ENCODE measurements around the gene GSTA3.

DNA sequence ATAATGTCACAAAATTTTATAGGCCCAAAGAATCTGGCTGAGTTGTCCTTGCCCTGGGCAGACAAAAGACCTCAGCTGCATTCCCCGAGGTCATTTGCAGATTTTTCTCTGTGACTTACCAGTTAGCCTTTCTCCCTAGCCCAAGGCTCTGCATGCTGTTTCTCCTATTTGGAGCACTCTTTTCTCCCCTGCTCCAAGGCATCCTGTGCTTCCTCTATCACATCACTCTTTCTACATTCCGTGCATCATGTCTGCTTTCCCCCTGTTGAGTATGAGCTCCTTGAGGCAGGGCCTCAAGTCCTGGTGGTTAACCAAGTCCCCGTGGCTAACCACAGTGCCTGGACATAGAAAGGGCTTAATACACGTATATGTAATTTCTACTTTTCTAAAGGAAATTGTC lies 593 bp upstream of the GSTA3 start:
- TF ChIP-seq, protein P1, sequence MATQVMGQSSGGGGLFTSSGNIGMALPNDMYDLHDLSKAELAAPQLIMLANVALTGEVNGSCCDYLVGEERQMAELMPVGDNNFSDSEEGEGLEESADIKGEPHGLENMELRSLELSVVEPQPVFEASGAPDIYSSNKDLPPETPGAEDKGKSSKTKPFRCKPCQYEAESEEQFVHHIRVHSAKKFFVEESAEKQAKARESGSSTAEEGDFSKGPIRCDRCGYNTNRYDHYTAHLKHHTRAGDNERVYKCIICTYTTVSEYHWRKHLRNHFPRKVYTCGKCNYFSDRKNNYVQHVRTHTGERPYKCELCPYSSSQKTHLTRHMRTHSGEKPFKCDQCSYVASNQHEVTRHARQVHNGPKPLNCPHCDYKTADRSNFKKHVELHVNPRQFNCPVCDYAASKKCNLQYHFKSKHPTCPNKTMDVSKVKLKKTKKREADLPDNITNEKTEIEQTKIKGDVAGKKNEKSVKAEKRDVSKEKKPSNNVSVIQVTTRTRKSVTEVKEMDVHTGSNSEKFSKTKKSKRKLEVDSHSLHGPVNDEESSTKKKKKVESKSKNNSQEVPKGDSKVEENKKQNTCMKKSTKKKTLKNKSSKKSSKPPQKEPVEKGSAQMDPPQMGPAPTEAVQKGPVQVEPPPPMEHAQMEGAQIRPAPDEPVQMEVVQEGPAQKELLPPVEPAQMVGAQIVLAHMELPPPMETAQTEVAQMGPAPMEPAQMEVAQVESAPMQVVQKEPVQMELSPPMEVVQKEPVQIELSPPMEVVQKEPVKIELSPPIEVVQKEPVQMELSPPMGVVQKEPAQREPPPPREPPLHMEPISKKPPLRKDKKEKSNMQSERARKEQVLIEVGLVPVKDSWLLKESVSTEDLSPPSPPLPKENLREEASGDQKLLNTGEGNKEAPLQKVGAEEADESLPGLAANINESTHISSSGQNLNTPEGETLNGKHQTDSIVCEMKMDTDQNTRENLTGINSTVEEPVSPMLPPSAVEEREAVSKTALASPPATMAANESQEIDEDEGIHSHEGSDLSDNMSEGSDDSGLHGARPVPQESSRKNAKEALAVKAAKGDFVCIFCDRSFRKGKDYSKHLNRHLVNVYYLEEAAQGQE (IDR thresholded peaks at IDR 0.05; ENCODE audit: insufficient read depth in 1 of 2, low read depth in 2 of 2, low read length in 2 of 2) = no peak
- TF ChIP-seq TAF1 (IDR thresholded peaks at IDR 0.05; ENCODE audit: borderline replicate concordance, insufficient read depth, low read length) = no peak
- TF ChIP-seq FOXP2 (optimal IDR thresholded peaks at IDR 0.05; ENCODE audit: borderline replicate concordance, extremely low read depth, extremely low read length, insufficient read depth) = no peak

Measured in PFSK-1 (cell line).